ENCODE data around the gene PCED1A.

PCED1A gene

GRCh38 chr20:2794202-2794748 is 46.2 kb downstream of the PCED1A start:
- DNase-seq (ENCODE audit: low read depth): no peak
- no peak overlapping the region for H3K4me3 ChIP-seq (ENCODE audit: low read depth, low read length)
- no peak for TF ChIP-seq CTCF (IDR thresholded peaks at IDR 0.05; ENCODE audit: insufficient read depth, low read depth, low read length, missing control alignments)

GRCh38 chr20:2793471-2793870 is 47.0 kb downstream of the PCED1A start:
- no peak overlapping the region for H3K4me3 ChIP-seq (ENCODE audit: low read depth, low read length)
- DNase-seq (ENCODE audit: low read depth): no peak

More at GRCh38 chr20:2793471-2793870, 47.0 kb downstream of the PCED1A start:
- TF ChIP-seq CTCF (IDR thresholded peaks at IDR 0.05; ENCODE audit: insufficient read depth, low read depth, low read length, missing control alignments): no peak

Measured in GM12865 (cell line).